Osteoblast (primary cell): ENCODE results near the gene C5. TPM values are rescaled to one million over a fixed set of nuclear protein-coding genes. Genes with fewer than 3 reads are reported as not detected.

ENCODE experiments used
- DNase-seq: peaks from one replicate; pipeline ENCODE4 v3.0.0; 2011; ENCODE audit warnings: low spot score, mixed read lengths; ENCODE audit not compliant: insufficient read length; ENCODE audit errors: missing footprints
- H2AFZ ChIP-seq: 2 replicates; pipeline ENCODE4 v1.6.0; 2011; ENCODE audit warnings: mild to moderate bottlenecking, low read length
- H3K27ac ChIP-seq: 2 replicates; pipeline ENCODE4 v1.5.1; 2011; ENCODE audit warnings: mild to moderate bottlenecking, low read depth, low read length, moderate library complexity
- H3K27me3 ChIP-seq: 2 replicates; pipeline ENCODE4 v1.6.0; 2012; ENCODE audit warnings: mild to moderate bottlenecking, control low read depth, inconsistent platforms, low read length, moderate library complexity; ENCODE audit not compliant: insufficient read depth
- H3K36me3 ChIP-seq: 2 replicates; pipeline ENCODE4 v1.5.1; 2011; ENCODE audit warnings: mild to moderate bottlenecking, low read length, control low read depth, moderate library complexity; ENCODE audit not compliant: insufficient read depth
- H3K4me1 ChIP-seq: 2 replicates; pipeline ENCODE4 v1.5.1; 2011; ENCODE audit warnings: mild to moderate bottlenecking, low read length, control low read depth, moderate library complexity; ENCODE audit not compliant: insufficient read depth
- H3K4me2 ChIP-seq: 2 replicates; pipeline ENCODE4 v1.6.0; 2011; ENCODE audit warnings: mild to moderate bottlenecking, low read length; ENCODE audit not compliant: insufficient read depth
- H3K4me3 ChIP-seq: fragments of 200-600 bp; sonication (generic); 3 replicates; pipeline ENCODE4 v1.5.1; 2012; ENCODE audit warnings: mild to moderate bottlenecking, low read length, inconsistent platforms; ENCODE audit not compliant: insufficient read depth
- H3K79me2 ChIP-seq: 2 replicates; pipeline ENCODE4 v1.6.0; 2012; ENCODE audit warnings: mild to moderate bottlenecking, low read length, control low read depth, inconsistent platforms; ENCODE audit not compliant: insufficient read depth
- H3K9me3 ChIP-seq: 2 replicates; pipeline ENCODE4 v1.5.1; 2011; ENCODE audit warnings: low read depth, low read length, control low read depth
- H4K20me1 ChIP-seq: 2 replicates; pipeline ENCODE4 v1.6.0; 2012; ENCODE audit warnings: mild to moderate bottlenecking, low read length, control low read depth; ENCODE audit not compliant: insufficient read depth
- CTCF ChIP-seq: IDR thresholded peaks from 2 replicates; pipeline ENCODE4 v1.5.1; 2011; ENCODE audit warnings: mild to moderate bottlenecking, low read depth, low read length, moderate library complexity; ENCODE audit errors: extremely low read depth
- total RNA-seq: library from RNA; depleted of rRNA; stranded (reverse); fragments of >200 nt; gene quantifications from 2 replicates; pipeline ENCODE4 v1.2.3, GENCODE V29; 2012

The C5 gene
- total RNA-seq, 1 donor: 5.1 TPM

GRCh38 chr9:120978987-120979386, 71.1 kb downstream of the C5 start:
- no peaks in the 10 kb centered on the region for H3K79me2 ChIP-seq
- H3K27ac ChIP-seq: no peak overlapping the region
- H4K20me1 ChIP-seq: no peaks in the 10 kb centered on the region
- H3K4me3 ChIP-seq: no peak overlapping the region
- H3K9me3 ChIP-seq: no peaks in the 10 kb centered on the region
- no peak for DNase-seq
- no peak overlapping the region for H3K4me2 ChIP-seq
- H3K4me1 ChIP-seq: no peaks in the 10 kb centered on the region
- TF ChIP-seq CTCF: no peak
- no peak overlapping the region for H2AFZ ChIP-seq
- no peaks in the 10 kb centered on the region for H3K36me3 ChIP-seq
- no peaks in the 10 kb centered on the region for H3K27me3 ChIP-seq

GRCh38 chr9:120977321-120977720, 72.8 kb downstream of the C5 start:
- Histone ChIP-seq H2AFZ (no peak overlapping the region), H3K4me2 (no peak overlapping the region), H3K79me2 (no peaks in the 10 kb centered on the region), H4K20me1 (no peaks in the 10 kb centered on the region), H3K36me3 (no peaks in the 10 kb centered on the region), H3K27me3 (no peaks in the 10 kb centered on the region), H3K9me3 (no peaks in the 10 kb centered on the region), H3K4me1 (no peaks in the 10 kb centered on the region), H3K27ac (no peak overlapping the region), H3K4me3 (no peak overlapping the region)
- TF ChIP-seq CTCF: no peak
- DNase-seq: no peak

GRCh38 chr9:120974921-120975320, 75.2 kb downstream of the C5 start:
- no peak overlapping the region for H3K4me3 ChIP-seq
- no peak overlapping the region for H2AFZ ChIP-seq
- H3K36me3 ChIP-seq: no peaks in the 10 kb centered on the region
- no peaks in the 10 kb centered on the region for H4K20me1 ChIP-seq
- TF ChIP-seq CTCF: no peak
- no peaks in the 10 kb centered on the region for H3K9me3 ChIP-seq
- no peaks in the 10 kb centered on the region for H3K79me2 ChIP-seq
- H3K4me1 ChIP-seq: no peaks in the 10 kb centered on the region
- no peak overlapping the region for H3K4me2 ChIP-seq
- H3K27ac ChIP-seq: no peak overlapping the region
- DNase-seq: no peak
- no peaks in the 10 kb centered on the region for H3K27me3 ChIP-seq

GRCh38 chr9:120974181-120974580, 75.9 kb downstream of the C5 start:
- no peak for TF ChIP-seq CTCF
- Histone ChIP-seq H3K79me2 (no peaks in the 10 kb centered on the region), H3K4me3 (no peak overlapping the region), H3K4me1 (no peaks in the 10 kb centered on the region), H3K4me2 (no peak overlapping the region), H3K9me3 (no peaks in the 10 kb centered on the region), H4K20me1 (no peaks in the 10 kb centered on the region), H3K27ac (no peak overlapping the region), H3K36me3 (no peaks in the 10 kb centered on the region), H2AFZ (no peak overlapping the region), H3K27me3 (no peaks in the 10 kb centered on the region)
- no peak for DNase-seq
